Measurements from ENCODE around the gene CELF1.
"Not testable (repeated sequence)": the region's sequence is repeated elsewhere in the genome, so short reads cannot be mapped to it uniquely, and the experiment has no call there.

The CELF1 gene

GRCh38 chr11:47552056-47552565, 821 bp downstream of the CELF1 start:
- H4K20me1 ChIP-seq (ENCODE audit: insufficient read depth, low read length, poor library complexity, severe bottlenecking), result peaks cover 53% of the 10 kb centered on the region
- no peak for TF ChIP-seq CTCF (conservative IDR thresholded peaks at IDR 0.05; ENCODE audit: low read length)
- no peaks in the 10 kb centered on the region for H3K9me3 ChIP-seq (ENCODE audit: insufficient read depth, low read depth, low read length)
- H3K27me3 ChIP-seq (ENCODE audit: insufficient read depth, low read length, poor library complexity, severe bottlenecking), result no peaks in the 10 kb centered on the region
- H3K4me2 ChIP-seq (ENCODE audit: low read depth, low read length, poor library complexity, severe bottlenecking), result peak overlapping the region; percentile 94
- no peaks in the 10 kb centered on the region for H3K36me3 ChIP-seq (ENCODE audit: insufficient read depth, low read length)
- peak overlapping the region; percentile 99 for H3K4me3 ChIP-seq (ENCODE audit: low read length, poor library complexity, severe bottlenecking)
- no peaks in the 10 kb centered on the region for H3K9me2 ChIP-seq (replicated peaks; ENCODE audit: low read depth, low read length)
- H3F3A ChIP-seq (ENCODE audit: low read depth), result no peaks in the 10 kb centered on the region
- H3K9ac ChIP-seq (ENCODE audit: low read depth, low read length, poor library complexity, severe bottlenecking), result peak overlapping the region; percentile 95
- H3K79me2 ChIP-seq (ENCODE audit: insufficient read depth, low read length), result peaks cover 62% of the 10 kb centered on the region
- peak overlapping the region; percentile 56; the same call in 1 of the 2 replicates for H2AFZ ChIP-seq (ENCODE audit: low read length)
- peaks cover 35% of the 10 kb centered on the region for H3K4me1 ChIP-seq (ENCODE audit: insufficient read depth, low read length, poor library complexity, severe bottlenecking)

GRCh38 chr11:47551086-47551485, 1.8 kb downstream of the CELF1 start:
- H3K27me3 ChIP-seq (ENCODE audit: insufficient read depth, low read length, poor library complexity, severe bottlenecking), result no peaks in the 10 kb centered on the region
- no peaks in the 10 kb centered on the region for H3F3A ChIP-seq (ENCODE audit: low read depth)
- no peaks in the 10 kb centered on the region for H3K9me2 ChIP-seq (replicated peaks; ENCODE audit: low read depth, low read length)
- no peaks in the 10 kb centered on the region for H3K9me3 ChIP-seq (ENCODE audit: insufficient read depth, low read depth, low read length)
- peak overlapping the region; percentile 99 for H3K4me3 ChIP-seq (ENCODE audit: low read length, poor library complexity, severe bottlenecking)
- no peak overlapping the region for H2AFZ ChIP-seq (ENCODE audit: low read length)
- H3K36me3 ChIP-seq (ENCODE audit: insufficient read depth, low read length), result no peaks in the 10 kb centered on the region
- peak; percentile 75 for TF ChIP-seq CTCF (conservative IDR thresholded peaks at IDR 0.05; ENCODE audit: low read length)
- TF ChIP-seq EZH2phosphoT487 (IDR thresholded peaks at IDR 0.05; ENCODE audit: borderline replicate concordance), result no peak
- peaks cover 62% of the 10 kb centered on the region for H4K20me1 ChIP-seq (ENCODE audit: insufficient read depth, low read length, poor library complexity, severe bottlenecking)
- H3K9ac ChIP-seq (ENCODE audit: low read depth, low read length, poor library complexity, severe bottlenecking), result peak overlapping the region; percentile 95
- peak overlapping the region; percentile 94 for H3K4me2 ChIP-seq (ENCODE audit: low read depth, low read length, poor library complexity, severe bottlenecking)
- H3K4me1 ChIP-seq (ENCODE audit: insufficient read depth, low read length, poor library complexity, severe bottlenecking), result peaks cover 38% of the 10 kb centered on the region
- H3K79me2 ChIP-seq (ENCODE audit: insufficient read depth, low read length), result peaks cover 72% of the 10 kb centered on the region

GRCh38 chr11:47550288-47551047, 2.5 kb downstream of the CELF1 start:
- Histone ChIP-seq H3K4me3 (ENCODE audit: low read length, poor library complexity, severe bottlenecking) (peak overlapping the region; percentile 99), H3K79me2 (ENCODE audit: insufficient read depth, low read length) (peaks cover 79% of the 10 kb centered on the region), H2AFZ (ENCODE audit: low read length) (no peak overlapping the region), H3K4me1 (ENCODE audit: insufficient read depth, low read length, poor library complexity, severe bottlenecking) (peaks cover 38% of the 10 kb centered on the region), H4K20me1 (ENCODE audit: insufficient read depth, low read length, poor library complexity, severe bottlenecking) (peaks cover 63% of the 10 kb centered on the region), H3K4me2 (ENCODE audit: low read depth, low read length, poor library complexity, severe bottlenecking) (peak overlapping the region; percentile 94), H3F3A (ENCODE audit: low read depth) (no peaks in the 10 kb centered on the region), H3K27me3 (ENCODE audit: insufficient read depth, low read length, poor library complexity, severe bottlenecking) (no peaks in the 10 kb centered on the region), H3K9me2 (replicated peaks; ENCODE audit: low read depth, low read length) (no peaks in the 10 kb centered on the region), H3K9ac (ENCODE audit: low read depth, low read length, poor library complexity, severe bottlenecking) (peak overlapping the region; percentile 95), H3K36me3 (ENCODE audit: insufficient read depth, low read length) (no peaks in the 10 kb centered on the region), H3K9me3 (ENCODE audit: insufficient read depth, low read depth, low read length) (no peaks in the 10 kb centered on the region)
- no peak for TF ChIP-seq EZH2phosphoT487 (IDR thresholded peaks at IDR 0.05; ENCODE audit: borderline replicate concordance)
- no peak for TF ChIP-seq CTCF (conservative IDR thresholded peaks at IDR 0.05; ENCODE audit: low read length)

GRCh38 chr11:47546274-47546673, 6.7 kb downstream of the CELF1 start:
- H3K79me2 ChIP-seq (ENCODE audit: insufficient read depth, low read length), result peaks cover 100% of the 10 kb centered on the region
- H3K9ac ChIP-seq (ENCODE audit: low read depth, low read length, poor library complexity, severe bottlenecking); H3F3A ChIP-seq (ENCODE audit: low read depth); H3K4me3 ChIP-seq (ENCODE audit: low read length, poor library complexity, severe bottlenecking); H2AFZ ChIP-seq (ENCODE audit: low read length); H3K27me3 ChIP-seq (ENCODE audit: insufficient read depth, low read length, poor library complexity, severe bottlenecking); H3K4me2 ChIP-seq (ENCODE audit: low read depth, low read length, poor library complexity, severe bottlenecking); H3K9me2 ChIP-seq (replicated peaks; ENCODE audit: low read depth, low read length); H3K9me3 ChIP-seq (ENCODE audit: insufficient read depth, low read depth, low read length); H3K36me3 ChIP-seq (ENCODE audit: insufficient read depth, low read length): not testable (repeated sequence)
- peaks cover 51% of the 10 kb centered on the region for H3K4me1 ChIP-seq (ENCODE audit: insufficient read depth, low read length, poor library complexity, severe bottlenecking)
- peaks cover 92% of the 10 kb centered on the region for H4K20me1 ChIP-seq (ENCODE audit: insufficient read depth, low read length, poor library complexity, severe bottlenecking)
